Measurements from ENCODE around the gene TOMM7. TPM values are rescaled to one million over a fixed set of nuclear protein-coding genes. Genes with fewer than 3 reads are reported as not detected.

The TOMM7 gene
- polyA plus RNA-seq, 1 of the 3 experiments (the other 2 are of a cell fraction), result 546 TPM

- no peaks in the 10 kb centered on the region for H3K79me2 ChIP-seq (ENCODE audit: insufficient read depth)
- no peaks in the 10 kb centered on the region; the same call in 1 of the 2 replicates for H3K27me3 ChIP-seq (ENCODE audit: insufficient read depth)
- CTCF ChIA-PET, result no interaction called here
- H3K27ac ChIP-seq (ENCODE audit: low read depth in 2 of 2, low read length in 1 of 2), result no peak overlapping the region
- H2AFZ ChIP-seq (ENCODE audit: low read depth), result no peak overlapping the region
- no peak for DNase-seq
- no peaks in the 10 kb centered on the region for H4K20me1 ChIP-seq (ENCODE audit: insufficient read depth)
- 64% methylated on average over 1 of the region's 1 CpG for WGBS (ENCODE audit: low lambda C conversion rate)
- H3K36me3 ChIP-seq (replicated peaks in 1 of 2; ENCODE audit: control insufficient read depth in 1 of 2, insufficient read depth in 2 of 2, low read length in 1 of 2), result no peaks in the 10 kb centered on the region
- no peak for TF ChIP-seq TCF12 (IDR thresholded peaks at IDR 0.05)
- TF ChIP-seq CTCF (IDR thresholded peaks at IDR 0.05), result no peak
- TF ChIP-seq RCOR1 (IDR thresholded peaks at IDR 0.05; ENCODE audit: low read length), result no peak
- TF ChIP-seq SMC3 (IDR thresholded peaks at IDR 0.05; ENCODE audit: low read depth, low read length), result no peak
- H3K4me3 ChIP-seq (ENCODE audit: low read depth in 2 of 2, low read length in 1 of 2), result no peak overlapping the region
- no peaks in the 10 kb centered on the region for H3K9me3 ChIP-seq
- POLR2A ChIA-PET, result no interaction called here
- H3K9ac ChIP-seq, result no peak overlapping the region
- peaks cover 16% of the 10 kb centered on the region for H3F3A ChIP-seq (replicated peaks; ENCODE audit: insufficient read depth)
- H3K9me2 ChIP-seq, result no peaks in the 10 kb centered on the region
- no peak overlapping the region for H3K4me2 ChIP-seq
- H3K4me1 ChIP-seq (ENCODE audit: control insufficient read depth in 1 of 2, insufficient read depth in 2 of 2, low read depth in 1 of 2, low read length in 1 of 2), result peaks cover 0 to 2% of the 10 kb centered on the region in 2 experiments; a peak in 2 of 4 replicates
Observed at GRCh38 chr7:22864301-22864700, 41.7 kb upstream of the TOMM7 start.

DNA sequence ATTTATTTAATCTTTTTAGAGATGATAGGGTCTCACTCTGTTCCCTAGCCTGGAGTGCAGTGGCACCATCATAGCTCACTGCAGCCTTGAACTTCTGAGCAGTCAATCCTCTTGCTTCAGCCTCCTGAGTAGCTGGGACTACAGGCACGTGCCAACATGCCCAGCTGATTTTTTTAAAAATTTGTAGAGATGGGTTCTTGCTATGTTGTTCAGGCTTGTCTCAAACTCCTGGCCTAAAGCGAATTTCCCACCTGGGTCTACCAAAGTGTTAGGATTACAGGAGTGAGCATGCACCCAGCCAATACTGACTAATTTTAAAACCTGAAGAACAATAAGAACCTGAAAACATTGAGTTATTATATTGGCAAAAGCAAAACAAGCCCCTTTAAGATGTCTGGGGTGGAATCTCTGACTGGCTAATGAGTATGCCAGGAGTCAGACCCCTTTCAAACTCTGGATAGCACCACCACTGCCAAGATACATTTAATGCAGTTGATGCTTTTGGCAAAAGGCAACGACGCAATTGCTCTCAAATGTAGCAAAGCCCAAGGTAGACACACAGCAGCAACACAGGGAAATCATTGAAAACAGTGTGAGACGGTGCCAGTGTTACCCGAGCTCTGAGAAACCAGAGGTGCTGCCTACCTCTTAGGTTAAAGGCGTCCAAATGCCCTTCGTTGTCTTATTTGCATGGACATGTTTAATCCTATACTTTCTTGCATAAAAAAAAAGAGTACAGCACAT is 40.7 kb upstream of the TOMM7 start:
- POLR2A ChIA-PET, result no interaction called here
- peaks cover 0 to 4% of the 10 kb centered on the region in 2 experiments; a peak in 2 of 4 replicates for H3K4me1 ChIP-seq (ENCODE audit: control insufficient read depth in 1 of 2, insufficient read depth in 2 of 2, low read depth in 1 of 2, low read length in 1 of 2)
- H3K36me3 ChIP-seq (replicated peaks in 1 of 2; ENCODE audit: control insufficient read depth in 1 of 2, insufficient read depth in 2 of 2, low read length in 1 of 2), result no peaks in the 10 kb centered on the region
- H3K79me2 ChIP-seq (ENCODE audit: insufficient read depth), result no peaks in the 10 kb centered on the region
- H3F3A ChIP-seq (replicated peaks; ENCODE audit: insufficient read depth), result peaks cover 26% of the 10 kb centered on the region
- H3K9me3 ChIP-seq, result no peaks in the 10 kb centered on the region
- no peaks in the 10 kb centered on the region; the same call in 1 of the 2 replicates for H3K27me3 ChIP-seq (ENCODE audit: insufficient read depth)
- WGBS (ENCODE audit: low lambda C conversion rate), result 47% methylated on average over 8 of the region's 8 CpGs
- CTCF ChIA-PET, result no interaction called here
- no peak for DNase-seq
- H3K27ac ChIP-seq (ENCODE audit: low read depth in 2 of 2, low read length in 1 of 2), result no peak overlapping the region
- no peak overlapping the region for H3K9ac ChIP-seq
- H2AFZ ChIP-seq (ENCODE audit: low read depth), result no peak overlapping the region
- no peak overlapping the region for H3K4me3 ChIP-seq (ENCODE audit: low read depth in 2 of 2, low read length in 1 of 2)
- TF ChIP-seq ZBTB33 (IDR thresholded peaks at IDR 0.05; ENCODE audit: borderline replicate concordance, low read depth), result no peak
- TF ChIP-seq, protein P1, sequence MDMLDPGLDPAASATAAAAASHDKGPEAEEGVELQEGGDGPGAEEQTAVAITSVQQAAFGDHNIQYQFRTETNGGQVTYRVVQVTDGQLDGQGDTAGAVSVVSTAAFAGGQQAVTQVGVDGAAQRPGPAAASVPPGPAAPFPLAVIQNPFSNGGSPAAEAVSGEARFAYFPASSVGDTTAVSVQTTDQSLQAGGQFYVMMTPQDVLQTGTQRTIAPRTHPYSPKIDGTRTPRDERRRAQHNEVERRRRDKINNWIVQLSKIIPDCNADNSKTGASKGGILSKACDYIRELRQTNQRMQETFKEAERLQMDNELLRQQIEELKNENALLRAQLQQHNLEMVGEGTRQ (IDR thresholded peaks at IDR 0.05; ENCODE audit: borderline replicate concordance, low read depth, low read length), result no peak
- no peak for TF ChIP-seq EZH2phosphoT487 (IDR thresholded peaks at IDR 0.05; ENCODE audit: borderline replicate concordance, low read depth)
- TF ChIP-seq RXRA (IDR thresholded peaks at IDR 0.05; ENCODE audit: borderline replicate concordance, low read depth), result no peak
- TF ChIP-seq MAX (IDR thresholded peaks at IDR 0.05; ENCODE audit: low read depth), result no peak
- TF ChIP-seq TAF1 (IDR thresholded peaks at IDR 0.05; ENCODE audit: borderline replicate concordance, low read depth, low read length), result no peak
- no peak for TF ChIP-seq NRF1 (IDR thresholded peaks at IDR 0.05; ENCODE audit: low read depth, low read length)
- TF ChIP-seq JUND (IDR thresholded peaks at IDR 0.05), result no peak
- TF ChIP-seq RAD21 (IDR thresholded peaks at IDR 0.05; ENCODE audit: low read length), result no peak
- no peak for TF ChIP-seq RFX5 (IDR thresholded peaks at IDR 0.05; ENCODE audit: low read length)
- TF ChIP-seq, protein P2, sequence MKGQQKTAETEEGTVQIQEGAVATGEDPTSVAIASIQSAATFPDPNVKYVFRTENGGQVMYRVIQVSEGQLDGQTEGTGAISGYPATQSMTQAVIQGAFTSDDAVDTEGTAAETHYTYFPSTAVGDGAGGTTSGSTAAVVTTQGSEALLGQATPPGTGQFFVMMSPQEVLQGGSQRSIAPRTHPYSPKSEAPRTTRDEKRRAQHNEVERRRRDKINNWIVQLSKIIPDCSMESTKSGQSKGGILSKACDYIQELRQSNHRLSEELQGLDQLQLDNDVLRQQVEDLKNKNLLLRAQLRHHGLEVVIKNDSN (IDR thresholded peaks at IDR 0.05; ENCODE audit: borderline replicate concordance, low read depth), result no peak
- no peak for TF ChIP-seq SIN3A (IDR thresholded peaks at IDR 0.05; ENCODE audit: borderline replicate concordance, low read depth, low read length)
- no peak for TF ChIP-seq EP300 (IDR thresholded peaks at IDR 0.05; ENCODE audit: borderline replicate concordance in 1 of 2, low read depth in 1 of 2, low read length in 1 of 2)
- TF ChIP-seq PBX3 (IDR thresholded peaks at IDR 0.05), result no peak
- no peak for TF ChIP-seq POLR2AphosphoS5 (IDR thresholded peaks at IDR 0.05; ENCODE audit: low read depth, low read length)
- no peak for TF ChIP-seq CHD2 (IDR thresholded peaks at IDR 0.05; ENCODE audit: low read length, partially characterized antibody)
- no peaks in the 10 kb centered on the region for H3K9me2 ChIP-seq
- H3K4me2 ChIP-seq, result no peak overlapping the region
- H4K20me1 ChIP-seq (ENCODE audit: insufficient read depth), result no peaks in the 10 kb centered on the region
